HepG2 (cell line): ENCODE measurements around the gene KRTAP10-2. TPM values are rescaled to one million over a fixed set of nuclear protein-coding genes. Genes with fewer than 3 reads are reported as not detected.

Experiments
- CBX2 ChIP-seq, 2 experiments: fragments of 200-600 bp in 1 of 2; sonication (generic); formaldehyde crosslinking in 1 of 2; IDR thresholded peaks; 2 replicates each; pipeline versions ENCODE4 v1.7.0 to v1.8.1; 2018 to 2022; ENCODE audit warnings: low read depth in 2 of 2, low read length in 1 of 2, mild to moderate bottlenecking in 1 of 2, missing genetic modification reagents in 1 of 2
- CREB3 ChIP-seq: sonication (generic); formaldehyde crosslinking; IDR thresholded peaks from 2 replicates; pipeline ENCODE4 v1.5.0; 2020; ENCODE audit warnings: missing genetic modification reagents
- EZH2 ChIP-seq: conservative IDR thresholded peaks from 2 replicates; pipeline ENCODE4 v1.6.1; 2012; ENCODE audit warnings: mild to moderate bottlenecking, low read depth, low read length, moderate library complexity
- KDM2A ChIP-seq: sonication (generic); formaldehyde crosslinking; IDR thresholded peaks from 2 replicates; pipeline ENCODE4 v1.4.0; 2020; ENCODE audit warnings: low read depth, missing genetic modification reagents, borderline replicate concordance
- MYNN ChIP-seq: sonication (generic); formaldehyde crosslinking; IDR thresholded peaks from 2 replicates; pipeline ENCODE4 v1.4.0; 2020; ENCODE audit warnings: mild to moderate bottlenecking, low read depth, missing genetic modification reagents
- PBX3 ChIP-seq: sonication (generic); formaldehyde crosslinking; IDR thresholded peaks from 2 replicates; pipeline ENCODE4 v1.8.1; 2023; ENCODE audit warnings: missing genetic modification reagents, inconsistent platforms, borderline replicate concordance
- PLRG1 ChIP-seq: fragments of 450-650 bp; conservative IDR thresholded peaks from 2 replicates; pipeline ENCODE4 v1.6.1; 2016
- RBFOX2 ChIP-seq: fragments of 200-400 bp; formaldehyde crosslinking; IDR thresholded peaks from 2 replicates; pipeline ENCODE4 v1.6.1; 2017; ENCODE audit warnings: low read depth, mild to moderate bottlenecking, low read length
- RFX5 ChIP-seq: IDR thresholded peaks from 2 replicates; pipeline ENCODE4 v1.6.1; 2011; ENCODE audit warnings: low read depth, low read length, improper control_type of control experiment
- SUZ12 ChIP-seq: fragments of 150-350 bp; IDR thresholded peaks from 2 replicates; pipeline ENCODE4 v1.6.1; 2014; ENCODE audit warnings: low read depth, low read length
- TP53 ChIP-seq: sonication (generic); formaldehyde crosslinking; conservative IDR thresholded peaks from 2 replicates; pipeline ENCODE4 v1.4.0; 2020; ENCODE audit warnings: missing genetic modification reagents
- ZFYVE20 ChIP-seq: sonication (generic); formaldehyde crosslinking; IDR thresholded peaks from 2 replicates; pipeline ENCODE4 v1.8.0; 2023; ENCODE audit warnings: low read depth, mild to moderate bottlenecking, moderate library complexity, missing genetic modification reagents, borderline replicate concordance
- ZNF570 ChIP-seq: sonication (generic); formaldehyde crosslinking; IDR thresholded peaks from 2 replicates; pipeline ENCODE4 v1.4.0; 2020; ENCODE audit warnings: mild to moderate bottlenecking, missing genetic modification reagents, borderline replicate concordance
- ZNF710 ChIP-seq: sonication (generic); formaldehyde crosslinking; IDR thresholded peaks from 2 replicates; pipeline ENCODE4 v1.5.0; 2020; ENCODE audit warnings: mild to moderate bottlenecking, missing genetic modification reagents, borderline replicate concordance
- ZNF83 ChIP-seq: sonication (generic); formaldehyde crosslinking; IDR thresholded peaks from 2 replicates; pipeline ENCODE4 v1.4.0; 2020; ENCODE audit warnings: missing genetic modification reagents, mild to moderate bottlenecking, borderline replicate concordance
- polyA plus RNA-seq, 8 experiments: library from polyadenylated mRNA; depleted of rRNA in 3 of 8; stranded (reverse) in 7 of 8; unstranded in 1 of 8; fragments of >200 nt; fragmentation: Illumina TruSeq in 4 of 8; extraction: Trizol in 4 of 8; gene quantifications; 2 replicates each; pipeline versions ENCODE4 v1.2.1 to v1.2.3, GENCODE V29; 2011 to 2016; ENCODE audit warnings: low read depth in 4 of 8, missing spikeins in 1 of 8, mixed read lengths in 1 of 8; ENCODE audit not compliant: insufficient read depth in 1 of 8
- total RNA-seq, 5 experiments: library from RNA; depleted of rRNA; stranded (reverse); fragments of >200 nt; fragmentation: Illumina TruSeq; extraction: Trizol; gene quantifications; 2 replicates each; pipeline ENCODE4 v1.2.3, GENCODE V29; 2016; ENCODE audit warnings: low read depth in 1 of 5
- TF ChIP-seq, protein P1 (sequence below): sonication (generic); formaldehyde crosslinking; IDR thresholded peaks from 2 replicates; pipeline ENCODE4 v1.8.1; 2023; ENCODE audit warnings: mild to moderate bottlenecking, inconsistent platforms, moderate library complexity, missing genetic modification reagents, borderline replicate concordance
- TF ChIP-seq, protein P2 (sequence below): sonication (generic); formaldehyde crosslinking; IDR thresholded peaks from 2 replicates; pipeline ENCODE4 v1.4.0; 2020; ENCODE audit warnings: missing genetic modification reagents, borderline replicate concordance
- TF ChIP-seq, protein P3 (sequence below): sonication (generic); formaldehyde crosslinking; IDR thresholded peaks from 2 replicates; pipeline ENCODE4 v1.4.0; 2020; ENCODE audit warnings: mild to moderate bottlenecking, missing genetic modification reagents

Gene KRTAP10-2
- total and polyA plus RNA-seq, 2 of the 13 experiments (the other 11 are each of a cell fraction or from before 2014, with no cell fraction given): not detected

DNA sequence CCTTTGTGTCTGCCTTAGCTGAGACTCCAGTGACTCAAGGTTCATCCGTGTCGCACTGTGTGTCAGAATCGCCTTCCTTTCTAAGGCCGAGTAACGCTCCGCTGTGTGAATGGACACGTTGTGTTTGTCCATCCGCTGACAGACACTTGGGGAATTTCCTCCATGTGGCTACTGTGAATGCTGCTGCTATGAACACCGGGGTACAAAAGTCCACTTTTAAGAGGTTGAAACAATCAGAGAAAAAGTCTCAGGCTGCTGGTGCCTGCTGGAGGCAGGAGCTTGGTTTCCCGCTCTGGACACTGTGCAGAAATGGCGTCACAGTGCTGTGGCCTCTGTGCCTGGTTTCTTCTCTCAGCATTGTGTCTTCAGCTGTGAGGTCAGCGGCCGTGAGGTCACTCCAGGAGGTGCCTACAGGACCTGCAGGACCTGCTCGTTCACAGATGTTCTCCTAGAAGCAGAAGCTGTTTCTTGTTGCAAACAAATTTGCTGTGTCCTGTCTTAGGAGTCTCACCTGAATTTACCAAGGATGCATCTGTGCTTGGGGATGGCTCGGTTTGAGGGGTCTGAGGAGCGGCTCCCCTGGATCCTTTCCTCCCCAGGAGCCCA lies 45.5 kb downstream of the KRTAP10-2 start (continued):
- TF ChIP-seq ZNF710 (CRISPR knock-in tag) (no peak), CBX2 (IDR thresholded peaks at IDR 0.05; ENCODE audit: low read depth, low read length) (no peak), CBX2 (CRISPR knock-in tag; IDR thresholded peaks at IDR 0.05; ENCODE audit: low read depth) (no peak), ZNF570 (CRISPR knock-in tag) (no peak), TP53 (CRISPR knock-in tag) (no peak), EZH2 (no peak), ZFYVE20 (CRISPR knock-in tag) (no peak), CREB3 (CRISPR knock-in tag) (no peak), ZNF83 (CRISPR knock-in tag) (no peak), MYNN (CRISPR knock-in tag) (no peak), SUZ12 (no peak), PLRG1 (no peak), KDM2A (CRISPR knock-in tag) (peak; percentile 61; the same call in 1 of the 2 replicates), RFX5 (no peak), PBX3 (CRISPR knock-in tag) (no peak; the same call in 1 of the 2 replicates), RBFOX2 (no peak)
- TF ChIP-seq, protein P1, sequence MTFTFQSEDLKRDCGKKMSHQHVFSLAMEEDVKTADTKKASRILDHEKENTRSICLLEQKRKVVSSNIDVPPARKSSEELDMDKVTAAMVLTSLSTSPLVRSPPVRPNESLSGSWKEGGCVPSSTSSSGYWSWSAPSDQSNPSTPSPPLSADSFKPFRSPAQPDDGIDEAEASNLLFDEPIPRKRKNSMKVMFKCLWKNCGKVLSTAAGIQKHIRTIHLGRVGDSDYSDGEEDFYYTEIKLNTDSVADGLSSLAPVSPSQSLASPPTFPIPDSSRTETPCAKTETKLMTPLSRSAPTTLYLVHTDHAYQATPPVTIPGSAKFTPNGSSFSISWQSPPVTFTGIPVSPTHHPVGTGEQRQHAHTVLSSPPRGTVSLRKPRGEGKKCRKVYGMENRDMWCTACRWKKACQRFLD (CRISPR knock-in tag): 0 out of 2 replicates have a peak, but pooled peaks have one; percentile 28
- TF ChIP-seq, protein P2, sequence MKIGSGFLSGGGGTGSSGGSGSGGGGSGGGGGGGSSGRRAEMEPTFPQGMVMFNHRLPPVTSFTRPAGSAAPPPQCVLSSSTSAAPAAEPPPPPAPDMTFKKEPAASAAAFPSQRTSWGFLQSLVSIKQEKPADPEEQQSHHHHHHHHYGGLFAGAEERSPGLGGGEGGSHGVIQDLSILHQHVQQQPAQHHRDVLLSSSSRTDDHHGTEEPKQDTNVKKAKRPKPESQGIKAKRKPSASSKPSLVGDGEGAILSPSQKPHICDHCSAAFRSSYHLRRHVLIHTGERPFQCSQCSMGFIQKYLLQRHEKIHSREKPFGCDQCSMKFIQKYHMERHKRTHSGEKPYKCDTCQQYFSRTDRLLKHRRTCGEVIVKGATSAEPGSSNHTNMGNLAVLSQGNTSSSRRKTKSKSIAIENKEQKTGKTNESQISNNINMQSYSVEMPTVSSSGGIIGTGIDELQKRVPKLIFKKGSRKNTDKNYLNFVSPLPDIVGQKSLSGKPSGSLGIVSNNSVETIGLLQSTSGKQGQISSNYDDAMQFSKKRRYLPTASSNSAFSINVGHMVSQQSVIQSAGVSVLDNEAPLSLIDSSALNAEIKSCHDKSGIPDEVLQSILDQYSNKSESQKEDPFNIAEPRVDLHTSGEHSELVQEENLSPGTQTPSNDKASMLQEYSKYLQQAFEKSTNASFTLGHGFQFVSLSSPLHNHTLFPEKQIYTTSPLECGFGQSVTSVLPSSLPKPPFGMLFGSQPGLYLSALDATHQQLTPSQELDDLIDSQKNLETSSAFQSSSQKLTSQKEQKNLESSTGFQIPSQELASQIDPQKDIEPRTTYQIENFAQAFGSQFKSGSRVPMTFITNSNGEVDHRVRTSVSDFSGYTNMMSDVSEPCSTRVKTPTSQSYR (CRISPR knock-in tag): peak; percentile 64; the same call in 1 of the 2 replicates
- TF ChIP-seq, protein P3, sequence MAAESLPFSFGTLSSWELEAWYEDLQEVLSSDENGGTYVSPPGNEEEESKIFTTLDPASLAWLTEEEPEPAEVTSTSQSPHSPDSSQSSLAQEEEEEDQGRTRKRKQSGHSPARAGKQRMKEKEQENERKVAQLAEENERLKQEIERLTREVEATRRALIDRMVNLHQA (CRISPR knock-in tag): no peak
